ENCODE data around the gene ZNF672. TPM values are rescaled to one million over a fixed set of nuclear protein-coding genes. Genes with fewer than 3 reads are reported as not detected.

Gene ZNF672
- total RNA-seq, 2 donors from 2014 or later: 55.3 to 59.1 TPM

GRCh38 chr1:248810727-248811513, 27.1 kb upstream of the ZNF672 start:
- peak; percentile 57 for DNase-seq (ENCODE audit: low spot score)
- H3K36me3 ChIP-seq: peaks cover 50% of the 10 kb centered on the region
- no peaks in the 10 kb centered on the region for H3K9me3 ChIP-seq
- TF ChIP-seq, protein P1, sequence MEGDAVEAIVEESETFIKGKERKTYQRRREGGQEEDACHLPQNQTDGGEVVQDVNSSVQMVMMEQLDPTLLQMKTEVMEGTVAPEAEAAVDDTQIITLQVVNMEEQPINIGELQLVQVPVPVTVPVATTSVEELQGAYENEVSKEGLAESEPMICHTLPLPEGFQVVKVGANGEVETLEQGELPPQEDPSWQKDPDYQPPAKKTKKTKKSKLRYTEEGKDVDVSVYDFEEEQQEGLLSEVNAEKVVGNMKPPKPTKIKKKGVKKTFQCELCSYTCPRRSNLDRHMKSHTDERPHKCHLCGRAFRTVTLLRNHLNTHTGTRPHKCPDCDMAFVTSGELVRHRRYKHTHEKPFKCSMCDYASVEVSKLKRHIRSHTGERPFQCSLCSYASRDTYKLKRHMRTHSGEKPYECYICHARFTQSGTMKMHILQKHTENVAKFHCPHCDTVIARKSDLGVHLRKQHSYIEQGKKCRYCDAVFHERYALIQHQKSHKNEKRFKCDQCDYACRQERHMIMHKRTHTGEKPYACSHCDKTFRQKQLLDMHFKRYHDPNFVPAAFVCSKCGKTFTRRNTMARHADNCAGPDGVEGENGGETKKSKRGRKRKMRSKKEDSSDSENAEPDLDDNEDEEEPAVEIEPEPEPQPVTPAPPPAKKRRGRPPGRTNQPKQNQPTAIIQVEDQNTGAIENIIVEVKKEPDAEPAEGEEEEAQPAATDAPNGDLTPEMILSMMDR (IDR thresholded peaks at IDR 0.05): no peak
- peaks cover 0 to 17% of the 10 kb centered on the region in 2 donors for H3K4me1 ChIP-seq
- H3K27ac ChIP-seq: no peak overlapping the region
- H3K4me3 ChIP-seq: no peak overlapping the region
- H3K27me3 ChIP-seq: no peaks in the 10 kb centered on the region

GRCh38 chr1:248811514-248812490, 26.2 kb upstream of the ZNF672 start:
- H3K36me3 ChIP-seq: peaks cover 59% of the 10 kb centered on the region
- peak; percentile 49 for DNase-seq (ENCODE audit: low spot score)
- TF ChIP-seq, protein P1 (IDR thresholded peaks at IDR 0.05): no peak

GRCh38 chr1:248812736-248813425, 25.1 kb upstream of the ZNF672 start:
- H3K9me3 ChIP-seq: no peaks in the 10 kb centered on the region
- no peak overlapping the region for H3K4me3 ChIP-seq
- peaks cover 0 to 17% of the 10 kb centered on the region in 2 donors for H3K4me1 ChIP-seq
- H3K36me3 ChIP-seq: peaks cover 59% of the 10 kb centered on the region
- H3K27me3 ChIP-seq: no peaks in the 10 kb centered on the region
- DNase-seq (ENCODE audit: low spot score): peak; percentile 30
- TF ChIP-seq, protein P1 (IDR thresholded peaks at IDR 0.05): no peak
- H3K27ac ChIP-seq: no peak overlapping the region

More at GRCh38 chr1:248811514-248812490, 26.2 kb upstream of the ZNF672 start:
- Histone ChIP-seq H3K27ac (no peak overlapping the region), H3K27me3 (no peaks in the 10 kb centered on the region), H3K4me1 (peaks cover 0 to 17% of the 10 kb centered on the region in 2 donors), H3K9me3 (no peaks in the 10 kb centered on the region), H3K4me3 (no peak overlapping the region)

GRCh38 chr1:248813546-248813945, 24.5 kb upstream of the ZNF672 start:
- Histone ChIP-seq H3K36me3 (peaks cover 64% of the 10 kb centered on the region), H3K27ac (no peak overlapping the region), H3K27me3 (no peaks in the 10 kb centered on the region), H3K4me3 (no peak overlapping the region), H3K4me1 (peaks cover 2 to 19% of the 10 kb centered on the region in 2 donors), H3K9me3 (no peaks in the 10 kb centered on the region)
- peak; percentile 32 for DNase-seq (ENCODE audit: low spot score)
- TF ChIP-seq, protein P1 (IDR thresholded peaks at IDR 0.05): no peak

GRCh38 chr1:248814351-248814750, 23.7 kb upstream of the ZNF672 start:
- TF ChIP-seq, protein P1 (IDR thresholded peaks at IDR 0.05): no peak
- Histone ChIP-seq H3K27me3 (no peaks in the 10 kb centered on the region), H3K27ac (no peak overlapping the region), H3K4me3 (no peak overlapping the region), H3K4me1 (peaks cover 5 to 27% of the 10 kb centered on the region in 2 donors), H3K9me3 (no peaks in the 10 kb centered on the region), H3K36me3 (peaks cover 64% of the 10 kb centered on the region)
- DNase-seq (ENCODE audit: low spot score): peak; percentile 46

All from right atrium auricular region (tissue), 2 donors.